ENCODE results near the gene IGSF3.

DNA sequence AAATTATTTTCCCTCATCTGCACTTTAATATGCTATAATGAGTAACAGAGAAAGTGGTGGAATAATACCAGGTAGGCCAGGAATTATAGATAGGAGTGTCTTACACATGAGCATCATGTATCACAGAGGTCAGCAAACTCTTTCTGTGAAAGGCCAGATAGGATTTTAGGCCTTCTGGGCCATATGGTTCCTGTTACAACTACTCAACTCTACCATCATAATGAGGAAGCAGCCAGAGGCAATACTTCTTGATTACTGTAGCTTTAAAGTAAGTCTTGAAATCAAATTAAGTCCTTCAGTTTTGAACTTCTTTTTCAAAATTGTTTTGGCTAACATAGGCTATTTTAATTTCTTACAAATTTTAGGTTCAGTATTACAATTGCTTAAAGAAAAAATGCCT is 32.1 kb upstream of the IGSF3 start:
- TF ChIP-seq POLR2A (IDR thresholded peaks at IDR 0.05) (no peak), POLR2AphosphoS5 (IDR thresholded peaks at IDR 0.05) (no peak)
- TF ChIP-seq, protein P1, sequence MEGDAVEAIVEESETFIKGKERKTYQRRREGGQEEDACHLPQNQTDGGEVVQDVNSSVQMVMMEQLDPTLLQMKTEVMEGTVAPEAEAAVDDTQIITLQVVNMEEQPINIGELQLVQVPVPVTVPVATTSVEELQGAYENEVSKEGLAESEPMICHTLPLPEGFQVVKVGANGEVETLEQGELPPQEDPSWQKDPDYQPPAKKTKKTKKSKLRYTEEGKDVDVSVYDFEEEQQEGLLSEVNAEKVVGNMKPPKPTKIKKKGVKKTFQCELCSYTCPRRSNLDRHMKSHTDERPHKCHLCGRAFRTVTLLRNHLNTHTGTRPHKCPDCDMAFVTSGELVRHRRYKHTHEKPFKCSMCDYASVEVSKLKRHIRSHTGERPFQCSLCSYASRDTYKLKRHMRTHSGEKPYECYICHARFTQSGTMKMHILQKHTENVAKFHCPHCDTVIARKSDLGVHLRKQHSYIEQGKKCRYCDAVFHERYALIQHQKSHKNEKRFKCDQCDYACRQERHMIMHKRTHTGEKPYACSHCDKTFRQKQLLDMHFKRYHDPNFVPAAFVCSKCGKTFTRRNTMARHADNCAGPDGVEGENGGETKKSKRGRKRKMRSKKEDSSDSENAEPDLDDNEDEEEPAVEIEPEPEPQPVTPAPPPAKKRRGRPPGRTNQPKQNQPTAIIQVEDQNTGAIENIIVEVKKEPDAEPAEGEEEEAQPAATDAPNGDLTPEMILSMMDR (IDR thresholded peaks at IDR 0.05): no peak
